ENCODE results near the gene PLD4.

DNA sequence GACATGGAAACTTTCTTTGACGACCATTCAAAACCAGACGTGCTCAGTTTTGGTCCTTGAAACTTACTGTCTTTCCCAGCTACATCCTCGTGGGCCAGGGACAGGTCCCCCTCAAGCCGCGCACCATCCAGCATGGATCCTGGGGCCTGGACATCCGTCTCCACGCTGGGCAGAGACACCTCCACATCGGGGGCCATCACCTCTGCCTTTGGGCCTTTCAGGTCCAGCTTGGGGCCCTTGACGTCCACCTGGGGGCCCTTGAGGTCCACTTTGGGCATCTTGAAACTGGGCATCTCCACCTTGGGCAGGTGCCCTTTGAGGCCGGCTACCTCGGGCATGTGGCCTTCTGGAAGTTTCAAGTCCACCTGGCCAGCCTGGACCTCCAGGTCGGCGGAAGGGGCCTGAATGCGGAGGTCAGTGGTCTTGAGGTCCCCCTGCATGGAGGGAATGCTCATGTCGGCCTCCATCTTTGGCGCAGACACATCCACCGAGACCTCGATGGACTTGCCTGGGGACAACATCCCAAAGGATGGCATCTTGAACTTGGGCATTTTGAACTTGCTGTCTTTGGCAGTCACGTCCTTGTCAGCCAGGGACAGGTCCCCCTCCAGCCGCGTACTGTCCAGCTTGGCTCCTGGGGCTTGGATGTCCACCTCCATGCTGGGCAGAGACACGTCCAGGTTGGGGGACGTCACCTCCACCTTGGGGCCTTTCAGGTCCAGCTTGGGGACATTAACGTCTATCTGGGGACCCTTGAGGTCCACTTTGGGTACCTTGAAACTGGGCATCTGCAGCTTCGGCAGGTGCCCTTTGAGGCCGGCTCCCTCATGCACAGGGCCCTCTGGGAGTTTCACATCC is 17.1 kb downstream of the PLD4 start:
- TF ChIP-seq, protein P1, sequence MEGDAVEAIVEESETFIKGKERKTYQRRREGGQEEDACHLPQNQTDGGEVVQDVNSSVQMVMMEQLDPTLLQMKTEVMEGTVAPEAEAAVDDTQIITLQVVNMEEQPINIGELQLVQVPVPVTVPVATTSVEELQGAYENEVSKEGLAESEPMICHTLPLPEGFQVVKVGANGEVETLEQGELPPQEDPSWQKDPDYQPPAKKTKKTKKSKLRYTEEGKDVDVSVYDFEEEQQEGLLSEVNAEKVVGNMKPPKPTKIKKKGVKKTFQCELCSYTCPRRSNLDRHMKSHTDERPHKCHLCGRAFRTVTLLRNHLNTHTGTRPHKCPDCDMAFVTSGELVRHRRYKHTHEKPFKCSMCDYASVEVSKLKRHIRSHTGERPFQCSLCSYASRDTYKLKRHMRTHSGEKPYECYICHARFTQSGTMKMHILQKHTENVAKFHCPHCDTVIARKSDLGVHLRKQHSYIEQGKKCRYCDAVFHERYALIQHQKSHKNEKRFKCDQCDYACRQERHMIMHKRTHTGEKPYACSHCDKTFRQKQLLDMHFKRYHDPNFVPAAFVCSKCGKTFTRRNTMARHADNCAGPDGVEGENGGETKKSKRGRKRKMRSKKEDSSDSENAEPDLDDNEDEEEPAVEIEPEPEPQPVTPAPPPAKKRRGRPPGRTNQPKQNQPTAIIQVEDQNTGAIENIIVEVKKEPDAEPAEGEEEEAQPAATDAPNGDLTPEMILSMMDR (conservative IDR thresholded peaks at IDR 0.05 in 1 of 2, IDR thresholded peaks at IDR 0.05 in 1 of 2; ENCODE audit: extremely low read depth in 1 of 2, insufficient read depth in 1 of 2, low read depth in 1 of 2, low read length in 2 of 2): no peak
- no peak for TF ChIP-seq EZH2 (IDR thresholded peaks at IDR 0.05; ENCODE audit: borderline replicate concordance, low read length)
